CD4-positive, CD25-positive, alpha-beta regulatory T cell (primary cell): Measurements from ENCODE around the gene MUC5AC. TPM values are rescaled to one million over a fixed set of nuclear protein-coding genes. Genes with fewer than 3 reads are reported as not detected.

Source experiments
- ATAC-seq, 2 donors: fragments of 150-1000 bp; cut with Tn5 transposase; one replicate each; pipeline ENCODE4 v1.10.0; 2021; ENCODE audit warnings: low read depth in 2 of 2, moderate number of reproducible peaks in 2 of 2, moderate library complexity in 1 of 2
- DNase-seq, 3 donors: peaks; one replicate each; pipeline versions ENCODE4 v3.0.0 to v3.0.0-alpha.2; 2012 to 2022; ENCODE audit warnings: mixed read lengths in 1 of 3
- H3K27ac ChIP-seq: one replicate; pipeline ENCODE4 v1.7.0; 2013; ENCODE audit warnings: mild to moderate bottlenecking, low read length; ENCODE audit not compliant: insufficient read depth, poor library complexity, severe bottlenecking
- H3K27me3 ChIP-seq: one replicate; pipeline ENCODE4 v1.7.0; 2013; ENCODE audit warnings: low read length; ENCODE audit not compliant: control insufficient read depth, insufficient read depth
- H3K36me3 ChIP-seq: one replicate; pipeline ENCODE4 v1.7.0; 2013; ENCODE audit warnings: mild to moderate bottlenecking, low read length, moderate library complexity; ENCODE audit not compliant: control insufficient read depth, insufficient read depth
- H3K4me1 ChIP-seq: 2 replicates; pipeline ENCODE4 v1.7.0; 2013; ENCODE audit warnings: mild to moderate bottlenecking, low read length; ENCODE audit not compliant: insufficient read depth, control insufficient read depth, poor library complexity, severe bottlenecking
- H3K4me3 ChIP-seq: one replicate; pipeline ENCODE4 v1.7.0; 2013; ENCODE audit warnings: low read depth, mild to moderate bottlenecking, low read length, moderate library complexity
- H3K9me3 ChIP-seq, 2 experiments: 1 replicate in 1 of 2; 2 replicates in 1 of 2; pipeline ENCODE4 v1.7.0; 2013; ENCODE audit warnings: low read length in 2 of 2, mild to moderate bottlenecking in 1 of 2, moderate library complexity in 1 of 2; ENCODE audit not compliant: control insufficient read depth in 2 of 2
- H3K27ac Mint-ChIP-seq, 3 donors: one replicate each; pipeline ENCODE4 v1.8.0; 2020 to 2022; ENCODE audit warnings: mild to moderate bottlenecking in 3 of 3, mixed read lengths in 3 of 3, moderate library complexity in 2 of 3
- H3K27me3 Mint-ChIP-seq: one replicate; pipeline ENCODE4 v1.8.0; 2022; ENCODE audit warnings: mild to moderate bottlenecking, mixed read lengths
- H3K36me3 Mint-ChIP-seq: one replicate; pipeline ENCODE4 v1.8.0; 2020; ENCODE audit warnings: mixed read lengths
- H3K4me1 Mint-ChIP-seq, 4 donors: one replicate each; pipeline ENCODE4 v1.8.0; 2020 to 2022; ENCODE audit warnings: mixed read lengths in 4 of 4, mild to moderate bottlenecking in 1 of 4
- H3K4me3 Mint-ChIP-seq, 4 donors: one replicate each; pipeline ENCODE4 v1.8.0; 2020 to 2022; ENCODE audit warnings: mild to moderate bottlenecking in 4 of 4, mixed read lengths in 4 of 4, moderate library complexity in 3 of 4
- H3K9me3 Mint-ChIP-seq, 7 donors: one replicate each; pipeline ENCODE4 v1.8.0; 2020 to 2022; ENCODE audit warnings: mixed read lengths in 7 of 7, mild to moderate bottlenecking in 3 of 7, moderate library complexity in 2 of 7
- polyA plus RNA-seq, 4 donors: library from polyadenylated mRNA; unstranded; fragments of 300-500 nt; fragmentation: Illumina TruSeq; gene quantifications; one replicate each; pipeline ENCODE4 v1.2.3, GENCODE V29; 2021
- total RNA-seq: library from RNA; stranded (reverse); gene quantifications from one replicate; pipeline ENCODE4 v1.2.3, GENCODE V29; 2022

Gene MUC5AC
- total and polyA plus RNA-seq, 5 donors from 2014 or later: not detected

GRCh38 chr11:1148752-1149180, 9.0 kb upstream of the MUC5AC start:
- DNase-seq (no peak), ATAC-seq (no peak)
- Mint-ChIP-seq H3K27ac (no peak overlapping the region), H3K36me3 (no peaks in the 10 kb centered on the region), H3K27me3 (peaks cover 5% of the 10 kb centered on the region), H3K9me3 (peaks cover 0 to 11% (median 4%) of the 10 kb centered on the region in 7 donors), H3K4me1 (peaks cover 0 to 4% (median 0%) of the 10 kb centered on the region in 4 donors), H3K4me3 (no peak overlapping the region)
- no peak overlapping the region for H3K4me3 ChIP-seq
- H3K36me3 ChIP-seq: no peaks in the 10 kb centered on the region
- H3K27me3 ChIP-seq: no peaks in the 10 kb centered on the region
- no peak overlapping the region for H3K27ac ChIP-seq
- H3K9me3 ChIP-seq: peaks cover 3 to 6% of the 10 kb centered on the region in 2 experiments
- no peaks in the 10 kb centered on the region for H3K4me1 ChIP-seq

GRCh38 chr11:1149545-1149944, 8.2 kb upstream of the MUC5AC start:
- peaks cover 0 to 4% (median 0%) of the 10 kb centered on the region in 4 donors for H3K4me1 Mint-ChIP-seq
- H3K27ac Mint-ChIP-seq: no peak overlapping the region
- H3K4me1 ChIP-seq: no peaks in the 10 kb centered on the region
- no peaks in the 10 kb centered on the region for H3K27me3 ChIP-seq
- no peak overlapping the region for H3K4me3 Mint-ChIP-seq
- H3K27ac ChIP-seq: no peak overlapping the region
- peaks cover 5% of the 10 kb centered on the region for H3K27me3 Mint-ChIP-seq
- H3K4me3 ChIP-seq: no peak overlapping the region
- DNase-seq: no peak
- no peaks in the 10 kb centered on the region for H3K36me3 Mint-ChIP-seq
- peaks cover 0 to 6% (median 3%) of the 10 kb centered on the region in 7 donors for H3K9me3 Mint-ChIP-seq
- no peak for ATAC-seq
- H3K36me3 ChIP-seq: no peaks in the 10 kb centered on the region
- H3K9me3 ChIP-seq: no peaks in the 10 kb centered on the region

DNA sequence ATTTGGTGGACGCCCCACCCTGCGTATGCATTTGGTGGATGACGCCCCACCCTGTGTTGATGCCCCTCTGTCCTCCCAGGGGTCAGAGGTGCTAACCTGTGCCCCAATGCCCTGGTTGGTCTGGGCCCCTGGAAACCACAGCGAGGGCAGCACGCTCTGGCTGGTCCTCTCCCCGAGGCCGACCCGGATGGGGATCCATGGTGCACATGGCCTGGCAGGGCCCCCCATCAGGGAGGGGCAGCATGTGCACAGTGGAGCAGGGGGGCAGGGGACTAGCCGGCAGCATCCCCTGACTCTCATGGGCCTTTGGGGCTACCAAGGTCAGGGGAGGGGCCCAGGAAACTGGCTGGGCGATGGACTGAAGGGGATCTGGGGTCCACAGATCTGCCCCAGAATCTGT, 7.6 kb upstream of the MUC5AC start:
- H3K4me1 ChIP-seq: no peaks in the 10 kb centered on the region
- no peak overlapping the region for H3K27ac ChIP-seq
- Mint-ChIP-seq H3K9me3 (peaks cover 0 to 6% (median 2%) of the 10 kb centered on the region in 7 donors), H3K36me3 (no peaks in the 10 kb centered on the region), H3K27me3 (peaks cover 5% of the 10 kb centered on the region), H3K27ac (no peak overlapping the region), H3K4me3 (no peak overlapping the region), H3K4me1 (peaks cover 0 to 4% (median 0%) of the 10 kb centered on the region in 4 donors)
- DNase-seq: no peak
- ATAC-seq: no peak
- H3K36me3 ChIP-seq: no peaks in the 10 kb centered on the region
- no peaks in the 10 kb centered on the region for H3K9me3 ChIP-seq
- no peaks in the 10 kb centered on the region for H3K27me3 ChIP-seq
- no peak overlapping the region for H3K4me3 ChIP-seq

- H3K4me3 Mint-ChIP-seq: no peak overlapping the region
- H3K36me3 Mint-ChIP-seq: no peaks in the 10 kb centered on the region
- ATAC-seq: no peak
- H3K27me3 Mint-ChIP-seq: peaks cover 5% of the 10 kb centered on the region
- no peaks in the 10 kb centered on the region for H3K36me3 ChIP-seq
- H3K9me3 Mint-ChIP-seq: peaks cover 0 to 6% (median 2%) of the 10 kb centered on the region in 7 donors
- no peak overlapping the region for H3K27ac ChIP-seq
- H3K27ac Mint-ChIP-seq: peak overlapping the region in 1 of 3 donors; percentile 37
- H3K27me3 ChIP-seq: no peaks in the 10 kb centered on the region
- no peak overlapping the region for H3K4me3 ChIP-seq
- no peak for DNase-seq
- H3K9me3 ChIP-seq: no peaks in the 10 kb centered on the region
- no peaks in the 10 kb centered on the region for H3K4me1 ChIP-seq
- H3K4me1 Mint-ChIP-seq: peaks cover 0 to 4% (median 0%) of the 10 kb centered on the region in 4 donors
These were observed 6.9 kb upstream of the MUC5AC start for GRCh38 chr11:1150769-1151365.

DNA sequence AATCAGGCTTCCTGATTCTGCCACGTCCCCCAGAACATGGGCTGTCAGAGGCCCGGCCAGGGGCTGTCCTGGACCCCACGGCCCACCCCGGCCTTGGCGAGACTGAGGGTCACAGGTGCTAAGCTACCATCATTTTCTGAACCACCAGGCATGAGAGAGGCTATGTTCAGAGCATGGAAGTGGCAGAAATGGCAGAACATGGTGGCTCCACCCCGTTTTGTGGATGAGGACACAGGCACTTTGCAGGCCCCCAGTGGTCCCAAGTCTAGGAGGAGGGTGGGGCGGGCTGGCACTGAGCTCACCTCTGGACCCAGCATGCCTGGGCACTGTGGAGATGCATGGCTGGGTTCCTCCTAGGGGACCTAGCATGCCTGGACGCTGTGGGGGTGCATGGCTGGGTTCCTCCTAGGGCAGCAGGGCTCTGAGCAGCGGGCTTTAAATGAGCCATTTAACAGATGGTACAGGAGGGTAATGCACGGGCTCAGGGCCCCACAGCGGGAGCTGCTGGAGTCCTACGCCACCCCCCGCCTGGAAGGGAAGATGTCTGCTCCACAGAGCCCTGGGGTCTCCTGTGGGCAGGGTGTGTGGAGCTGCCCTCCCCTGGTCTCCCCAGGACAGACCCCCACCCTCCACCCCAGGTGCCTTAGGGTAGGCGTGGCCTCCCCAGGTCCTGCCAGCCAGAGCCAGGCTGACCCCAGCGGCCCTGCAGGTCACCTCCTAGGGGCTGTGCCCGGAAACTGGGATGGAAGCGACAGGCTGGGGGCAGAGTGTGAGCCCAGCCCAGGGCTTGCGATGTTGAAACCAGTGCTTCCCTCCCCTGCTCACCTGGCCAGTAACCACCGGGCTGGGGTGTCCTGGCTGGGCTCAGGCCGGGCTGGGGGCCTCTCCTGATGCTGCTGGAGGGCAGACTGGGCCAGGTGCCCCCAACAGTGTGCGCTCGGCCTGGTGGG, 6.1 kb upstream of the MUC5AC start:
- no peak overlapping the region for H3K27ac ChIP-seq
- no peaks in the 10 kb centered on the region for H3K36me3 ChIP-seq
- peak overlapping the region in 1 of 3 donors; percentile 37 for H3K27ac Mint-ChIP-seq
- no peak for DNase-seq
- no peaks in the 10 kb centered on the region for H3K4me1 ChIP-seq
- no peak overlapping the region for H3K4me3 Mint-ChIP-seq
- H3K9me3 ChIP-seq: no peaks in the 10 kb centered on the region
- peaks cover 1% of the 10 kb centered on the region for H3K27me3 Mint-ChIP-seq
- no peak overlapping the region for H3K4me3 ChIP-seq
- ATAC-seq: no peak
- H3K9me3 Mint-ChIP-seq: peaks cover 0 to 3% (median 0%) of the 10 kb centered on the region in 7 donors
- H3K27me3 ChIP-seq: no peaks in the 10 kb centered on the region
- no peaks in the 10 kb centered on the region for H3K36me3 Mint-ChIP-seq
- H3K4me1 Mint-ChIP-seq: peaks cover 0 to 4% (median 0%) of the 10 kb centered on the region in 4 donors

- H3K36me3 Mint-ChIP-seq: no peaks in the 10 kb centered on the region
- H3K4me3 Mint-ChIP-seq: no peak overlapping the region
- Histone ChIP-seq H3K9me3 (no peaks in the 10 kb centered on the region), H3K4me3 (no peak overlapping the region), H3K36me3 (no peaks in the 10 kb centered on the region), H3K27ac (no peak overlapping the region), H3K4me1 (no peaks in the 10 kb centered on the region), H3K27me3 (no peaks in the 10 kb centered on the region)
- H3K9me3 Mint-ChIP-seq: peaks cover 0 to 2% (median 0%) of the 10 kb centered on the region in 7 donors
- H3K27me3 Mint-ChIP-seq: no peaks in the 10 kb centered on the region
- DNase-seq (no peak), ATAC-seq (peak in 1 of 2 donors; percentile 25)
- H3K27ac Mint-ChIP-seq: no peak overlapping the region
- H3K4me1 Mint-ChIP-seq: peaks cover 0 to 4% (median 0%) of the 10 kb centered on the region in 4 donors
These were observed 5.2 kb upstream of the MUC5AC start for GRCh38 chr11:1152316-1153104.

DNA sequence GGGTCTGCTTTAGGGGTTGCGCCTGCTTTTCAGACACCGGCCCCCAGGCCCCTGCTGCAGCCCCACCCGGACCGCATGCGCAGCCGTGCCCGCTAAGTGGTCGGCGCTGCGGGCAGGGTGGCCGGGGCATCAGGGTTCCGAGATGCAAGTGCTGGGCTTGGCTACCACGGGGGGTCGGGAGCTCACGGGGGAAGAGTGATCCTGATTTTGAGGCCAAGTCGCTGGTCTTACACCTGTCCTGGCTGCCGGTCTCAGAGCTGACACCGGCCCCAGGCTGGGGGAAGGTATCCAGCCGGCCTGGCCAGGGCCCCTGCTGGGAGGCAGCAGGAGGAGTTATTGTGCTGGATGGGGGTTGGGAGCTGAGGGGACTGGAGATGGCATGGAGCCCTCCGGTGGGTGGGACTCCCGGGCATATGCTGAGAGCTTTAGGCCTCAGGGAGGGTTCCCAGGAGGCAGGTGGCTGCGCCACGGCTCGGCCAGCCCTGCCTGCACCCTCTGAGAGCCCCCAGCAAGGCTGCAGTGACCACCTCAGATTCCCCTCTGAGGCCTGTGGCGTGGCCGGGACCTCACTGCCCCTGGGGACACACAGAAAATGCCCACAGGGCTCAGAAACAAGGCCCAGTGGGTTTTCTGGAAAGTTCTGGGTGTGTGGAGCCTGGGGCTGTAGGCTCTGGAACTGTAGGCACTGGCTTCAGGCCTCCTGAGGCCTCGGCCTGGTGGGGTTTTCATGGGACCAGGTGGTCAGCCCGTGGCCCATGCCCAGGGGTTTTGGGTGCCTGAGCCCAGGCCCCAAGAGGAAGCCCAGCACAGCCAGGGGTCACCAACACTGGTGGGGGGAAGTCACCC, 4.4 kb upstream of the MUC5AC start:
- Histone ChIP-seq H3K27me3 (no peaks in the 10 kb centered on the region), H3K27ac (no peak overlapping the region), H3K4me3 (no peak overlapping the region), H3K9me3 (no peaks in the 10 kb centered on the region), H3K36me3 (no peaks in the 10 kb centered on the region), H3K4me1 (no peaks in the 10 kb centered on the region)
- Mint-ChIP-seq H3K9me3 (peaks cover 0 to under 1% (median 0%) of the 10 kb centered on the region in 7 donors), H3K36me3 (no peaks in the 10 kb centered on the region), H3K4me3 (no peak overlapping the region), H3K27ac (no peak overlapping the region), H3K4me1 (peaks cover 0 to 4% (median 0%) of the 10 kb centered on the region in 4 donors), H3K27me3 (no peaks in the 10 kb centered on the region)
- DNase-seq (no peak), ATAC-seq (no peak)
